HepG2 (cell line): Measurements from ENCODE around the gene C17orf58. TPM values are rescaled to one million over a fixed set of nuclear protein-coding genes. Genes with fewer than 3 reads are reported as not detected.

Source experiments
- FOXA1 ChIP-seq, 2 experiments: fragments of 450-650 bp in 1 of 2; sonication (generic) in 1 of 2; formaldehyde crosslinking in 1 of 2; IDR thresholded peaks; 2 replicates each; pipeline versions ENCODE4 v1.4.0 to v1.6.1; 2016 to 2020; ENCODE audit warnings: missing genetic modification reagents in 1 of 2
- GPN1 ChIP-seq: sonication (generic); formaldehyde crosslinking; IDR thresholded peaks from 2 replicates; pipeline ENCODE4 v1.5.1; 2020; ENCODE audit warnings: missing genetic modification reagents, borderline replicate concordance
- IRF2 ChIP-seq: IDR thresholded peaks from 2 replicates; pipeline ENCODE4 v1.6.1; 2018; ENCODE audit warnings: missing genetic modification reagents, missing compliant biosample characterization
- KDM2A ChIP-seq: sonication (generic); formaldehyde crosslinking; IDR thresholded peaks from 2 replicates; pipeline ENCODE4 v1.4.0; 2020; ENCODE audit warnings: low read depth, missing genetic modification reagents, borderline replicate concordance
- MTF2 ChIP-seq: sonication (generic); formaldehyde crosslinking; IDR thresholded peaks from 2 replicates; pipeline ENCODE4 v1.5.0; 2020; ENCODE audit warnings: missing genetic modification reagents, borderline replicate concordance
- NCOR1 ChIP-seq: fragments of 200-600 bp; sonication (generic); IDR thresholded peaks from 2 replicates; pipeline ENCODE4 v1.7.0; 2017; ENCODE audit warnings: antibody characterized with exemption, low read length, borderline replicate concordance
- NR2F6 ChIP-seq, 2 experiments: IDR thresholded peaks; 2 replicates each; pipeline ENCODE4 v1.6.1; 2016; ENCODE audit warnings: antibody characterized with exemption in 1 of 2, mild to moderate bottlenecking in 1 of 2
- RERE ChIP-seq: IDR thresholded peaks from 2 replicates; pipeline ENCODE4 v1.6.1; 2016; ENCODE audit warnings: low read depth, missing genetic modification reagents, missing compliant biosample characterization
- SIX4 ChIP-seq: sonication (generic); formaldehyde crosslinking; IDR thresholded peaks from 2 replicates; pipeline ENCODE4 v1.4.0; 2020; ENCODE audit warnings: missing genetic modification reagents
- SMARCE1 ChIP-seq: fragments of 450-650 bp; IDR thresholded peaks from 2 replicates; pipeline ENCODE4 v1.6.1; 2017; ENCODE audit warnings: borderline replicate concordance
- SNAI1 ChIP-seq: sonication (generic); formaldehyde crosslinking; IDR thresholded peaks from 2 replicates; pipeline ENCODE4 v1.5.0; 2020; ENCODE audit warnings: mild to moderate bottlenecking, missing genetic modification reagents, borderline replicate concordance
- SP5 ChIP-seq: IDR thresholded peaks from 2 replicates; pipeline ENCODE4 v1.6.1; 2016; ENCODE audit warnings: low read depth, borderline replicate concordance
- TCF7L2 ChIP-seq: IDR thresholded peaks from 2 replicates; pipeline ENCODE4 v1.6.1; 2011; ENCODE audit warnings: mild to moderate bottlenecking, low read depth, low read length, moderate library complexity
- ZFP36 ChIP-seq: fragments of 150-350 bp; IDR thresholded peaks from 2 replicates; pipeline ENCODE4 v1.6.1; 2018; ENCODE audit warnings: borderline replicate concordance, low read length, low read depth; ENCODE audit not compliant: partially characterized antibody
- ZFY ChIP-seq: sonication (generic); formaldehyde crosslinking; IDR thresholded peaks from 2 replicates; pipeline ENCODE4 v1.4.0; 2020; ENCODE audit warnings: missing genetic modification reagents
- ZIK1 ChIP-seq: sonication (generic); formaldehyde crosslinking; IDR thresholded peaks from 2 replicates; pipeline ENCODE4 v1.5.0; 2020; ENCODE audit warnings: mild to moderate bottlenecking, low read depth, missing genetic modification reagents, borderline replicate concordance
- ZNF3 ChIP-seq: IDR thresholded peaks from 2 replicates; pipeline ENCODE4 v1.7.0; 2017; ENCODE audit warnings: inconsistent platforms
- ZNF431 ChIP-seq: sonication (generic); formaldehyde crosslinking; IDR thresholded peaks from 2 replicates; pipeline ENCODE4 v1.9.0; 2022; ENCODE audit warnings: missing genetic modification reagents, low read depth, mild to moderate bottlenecking, borderline replicate concordance
- ZNF589 ChIP-seq: sonication (generic); formaldehyde crosslinking; conservative IDR thresholded peaks from 2 replicates; pipeline ENCODE4 v1.8.0; 2022; ENCODE audit warnings: mild to moderate bottlenecking, moderate library complexity, missing genetic modification reagents
- ZNF790 ChIP-seq: sonication (generic); formaldehyde crosslinking; IDR thresholded peaks from 2 replicates; pipeline ENCODE4 v1.8.0; 2022; ENCODE audit warnings: missing genetic modification reagents, mild to moderate bottlenecking, borderline replicate concordance
- ZNF800 ChIP-seq: sonication (generic); formaldehyde crosslinking; IDR thresholded peaks from 2 replicates; pipeline ENCODE4 v1.4.0; 2020; ENCODE audit warnings: missing genetic modification reagents
- polyA plus RNA-seq, 8 experiments: library from polyadenylated mRNA; depleted of rRNA in 3 of 8; stranded (reverse) in 7 of 8; unstranded in 1 of 8; fragments of >200 nt; fragmentation: Illumina TruSeq in 4 of 8; extraction: Trizol in 4 of 8; gene quantifications; 2 replicates each; pipeline versions ENCODE4 v1.2.1 to v1.2.3, GENCODE V29; 2011 to 2016; ENCODE audit warnings: low read depth in 4 of 8, missing spikeins in 1 of 8, mixed read lengths in 1 of 8; ENCODE audit not compliant: insufficient read depth in 1 of 8
- total RNA-seq, 5 experiments: library from RNA; depleted of rRNA; stranded (reverse); fragments of >200 nt; fragmentation: Illumina TruSeq; extraction: Trizol; gene quantifications; 2 replicates each; pipeline ENCODE4 v1.2.3, GENCODE V29; 2016; ENCODE audit warnings: low read depth in 1 of 5

C17orf58 gene
- total and polyA plus RNA-seq, 2 of the 13 experiments (the other 11 are each of a cell fraction or from before 2014, with no cell fraction given): 15.6 to 15.8 TPM

GRCh38 chr17:68019675-68020408 lies 23.6 kb upstream of the C17orf58 start (continued):
- TF ChIP-seq RERE: peak; percentile 80
- TF ChIP-seq MTF2 (CRISPR knock-in tag): peak; percentile 73; the same call in 1 of the 2 replicates
- no peak for TF ChIP-seq FOXA1 (IDR thresholded peaks at IDR 0.05)
- peak; percentile 44; the same call in 1 of the 2 replicates for TF ChIP-seq FOXA1 (CRISPR knock-in tag; IDR thresholded peaks at IDR 0.05)
- peak; percentile 86; the same call in 1 of the 2 replicates for TF ChIP-seq GPN1 (CRISPR knock-in tag)
- no peak for TF ChIP-seq TCF7L2
- TF ChIP-seq ZNF790 (CRISPR knock-in tag): peak; percentile 78
- no peak for TF ChIP-seq SMARCE1
- TF ChIP-seq ZNF589 (CRISPR knock-in tag): peak; percentile 98; the same call in 1 of the 2 replicates
- TF ChIP-seq SIX4 (CRISPR knock-in tag): peak; percentile 85
- TF ChIP-seq ZFP36: no peak
- TF ChIP-seq ZNF3 (CRISPR knock-in tag): 0 out of 2 replicates have a peak, but pooled peaks have one; percentile 51
- TF ChIP-seq ZNF431 (CRISPR knock-in tag): peak; percentile 90
- peak; percentile 47; the same call in 1 of the 2 replicates for TF ChIP-seq NR2F6 (IDR thresholded peaks at IDR 0.05)
- TF ChIP-seq NR2F6 (CRISPR knock-in tag; IDR thresholded peaks at IDR 0.05): peak; percentile 87
- TF ChIP-seq SNAI1 (CRISPR knock-in tag): peak; percentile 33; the same call in 1 of the 2 replicates
- TF ChIP-seq ZNF800 (CRISPR knock-in tag): peak; percentile 96; the same call in 1 of the 2 replicates
- peak; percentile 46 for TF ChIP-seq SP5 (CRISPR knock-in tag)
- TF ChIP-seq ZFY (CRISPR knock-in tag): peak; percentile 97
- peak; percentile 97 for TF ChIP-seq IRF2 (CRISPR knock-in tag)
- TF ChIP-seq NCOR1: peak; percentile 57; the same call in 1 of the 2 replicates
- TF ChIP-seq ZIK1: peak; percentile 31; the same call in 1 of the 2 replicates
- TF ChIP-seq KDM2A (CRISPR knock-in tag): peak; percentile 97
